Measurements from ENCODE around the gene MATCAP1. TPM values are rescaled to one million over a fixed set of nuclear protein-coding genes. Genes with fewer than 3 reads are reported as not detected.

Gene MATCAP1
- total and polyA plus RNA-seq, 2 donors (not counting 1 experiment from before 2014, with no cell fraction given): 16.6 to 28.4 TPM

- peaks cover 30% of the 10 kb centered on the region for H3K4me1 ChIP-seq (ENCODE audit: control insufficient read depth, extremely low read depth, insufficient read depth, low read length)
- no peak overlapping the region for H3K27ac ChIP-seq (ENCODE audit: insufficient read depth, low read length)
- H3K9ac ChIP-seq (ENCODE audit: insufficient read depth, low read length): no peak overlapping the region
- no peaks in the 10 kb centered on the region for H3K27me3 ChIP-seq (ENCODE audit: control insufficient read depth, insufficient read depth, low read length)
- H3K36me3 ChIP-seq (ENCODE audit: control insufficient read depth, insufficient read depth, low read length): peaks cover under 1% of the 10 kb centered on the region
- no peak overlapping the region for H3K4me2 ChIP-seq (ENCODE audit: extremely low read depth, insufficient read depth, low read length)
- no peak overlapping the region for H2AFZ ChIP-seq (ENCODE audit: low read length)
- H4K20me1 ChIP-seq (ENCODE audit: control insufficient read depth, extremely low read depth, insufficient read depth, low read length): no peaks in the 10 kb centered on the region
- DNase-seq (ENCODE audit: low read depth in 2 of 2): no peak
- peaks cover 18% of the 10 kb centered on the region for H3K79me2 ChIP-seq (ENCODE audit: control insufficient read depth, insufficient read depth, low read length)
- no peak overlapping the region for H3K4me3 ChIP-seq (replicated peaks in 1 of 4; ENCODE audit: control extremely low read depth in 1 of 4, insufficient read depth in 1 of 4, low read depth in 3 of 4, low read length in 4 of 4)
- TF ChIP-seq CTCF (conservative IDR thresholded peaks at IDR 0.05 in 1 of 2, IDR thresholded peaks at IDR 0.05 in 1 of 2; ENCODE audit: low read depth in 1 of 2, low read length in 2 of 2): no peak
- TF ChIP-seq EZH2 (IDR thresholded peaks at IDR 0.05; ENCODE audit: low read length, missing control alignments): no peak
- H3K9me3 ChIP-seq (ENCODE audit: control insufficient read depth, insufficient read depth, low read depth, low read length): no peaks in the 10 kb centered on the region
These were observed 5.0 kb upstream of the MATCAP1 start for GRCh38 chr16:67188798-67189197.

DNA sequence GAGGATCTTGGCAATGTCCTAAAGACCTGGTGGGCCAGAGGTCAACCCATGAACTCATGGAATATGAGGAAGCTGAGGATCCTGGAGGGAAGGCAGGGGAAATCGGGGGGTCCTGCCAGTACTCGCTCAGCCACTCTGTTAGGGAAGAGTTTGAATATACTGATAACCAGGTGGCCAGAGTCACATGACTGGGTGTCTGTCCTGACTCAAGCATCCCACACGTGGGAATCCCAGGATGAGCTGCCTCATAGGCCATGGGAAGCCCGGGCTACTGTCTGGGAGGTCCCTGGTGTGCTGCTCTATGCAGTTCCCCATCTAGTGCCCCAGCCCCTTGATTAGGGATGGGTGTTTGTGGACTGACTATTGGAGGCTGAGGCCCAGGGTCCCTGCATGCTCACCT, 4.6 kb upstream of the MATCAP1 start:
- no peak overlapping the region for H2AFZ ChIP-seq (ENCODE audit: low read length)
- H3K9me3 ChIP-seq (ENCODE audit: control insufficient read depth, insufficient read depth, low read depth, low read length): no peaks in the 10 kb centered on the region
- no peak overlapping the region for H3K9ac ChIP-seq (ENCODE audit: insufficient read depth, low read length)
- no peak for TF ChIP-seq CTCF (conservative IDR thresholded peaks at IDR 0.05 in 1 of 2, IDR thresholded peaks at IDR 0.05 in 1 of 2; ENCODE audit: low read depth in 1 of 2, low read length in 2 of 2)
- TF ChIP-seq EZH2 (IDR thresholded peaks at IDR 0.05; ENCODE audit: low read length, missing control alignments): no peak
- no peaks in the 10 kb centered on the region for H3K27me3 ChIP-seq (ENCODE audit: control insufficient read depth, insufficient read depth, low read length)
- peaks cover 13% of the 10 kb centered on the region for H3K79me2 ChIP-seq (ENCODE audit: control insufficient read depth, insufficient read depth, low read length)
- H4K20me1 ChIP-seq (ENCODE audit: control insufficient read depth, extremely low read depth, insufficient read depth, low read length): no peaks in the 10 kb centered on the region
- no peak overlapping the region for H3K4me2 ChIP-seq (ENCODE audit: extremely low read depth, insufficient read depth, low read length)
- peaks cover 27% of the 10 kb centered on the region for H3K4me1 ChIP-seq (ENCODE audit: control insufficient read depth, extremely low read depth, insufficient read depth, low read length)
- H3K36me3 ChIP-seq (ENCODE audit: control insufficient read depth, insufficient read depth, low read length): no peaks in the 10 kb centered on the region
- H3K27ac ChIP-seq (ENCODE audit: insufficient read depth, low read length): no peak overlapping the region
- H3K4me3 ChIP-seq (replicated peaks in 1 of 4; ENCODE audit: control extremely low read depth in 1 of 4, insufficient read depth in 1 of 4, low read depth in 3 of 4, low read length in 4 of 4): no peak overlapping the region
- DNase-seq (ENCODE audit: low read depth in 2 of 2): no peak

- Histone ChIP-seq H3K27ac (ENCODE audit: insufficient read depth, low read length) (no peak overlapping the region), H3K36me3 (ENCODE audit: control insufficient read depth, insufficient read depth, low read length) (no peaks in the 10 kb centered on the region)
These were observed 3.6 kb upstream of the MATCAP1 start for GRCh38 chr16:67187175-67187890.

More at GRCh38 chr16:67187175-67187890, 3.6 kb upstream of the MATCAP1 start:
- DNase-seq (ENCODE audit: low read depth in 2 of 2): no peak
- Histone ChIP-seq H3K4me2 (ENCODE audit: extremely low read depth, insufficient read depth, low read length) (no peak overlapping the region), H3K27me3 (ENCODE audit: control insufficient read depth, insufficient read depth, low read length) (no peaks in the 10 kb centered on the region), H3K4me3 (replicated peaks in 1 of 4; ENCODE audit: control extremely low read depth in 1 of 4, insufficient read depth in 1 of 4, low read depth in 3 of 4, low read length in 4 of 4) (no peak overlapping the region), H2AFZ (ENCODE audit: low read length) (no peak overlapping the region), H3K79me2 (ENCODE audit: control insufficient read depth, insufficient read depth, low read length) (peaks cover 10% of the 10 kb centered on the region), H3K9ac (ENCODE audit: insufficient read depth, low read length) (no peak overlapping the region), H3K4me1 (ENCODE audit: control insufficient read depth, extremely low read depth, insufficient read depth, low read length) (peaks cover 25% of the 10 kb centered on the region), H4K20me1 (ENCODE audit: control insufficient read depth, extremely low read depth, insufficient read depth, low read length) (no peaks in the 10 kb centered on the region), H3K9me3 (ENCODE audit: control insufficient read depth, insufficient read depth, low read depth, low read length) (no peaks in the 10 kb centered on the region)
- no peak for TF ChIP-seq CTCF (conservative IDR thresholded peaks at IDR 0.05 in 1 of 2, IDR thresholded peaks at IDR 0.05 in 1 of 2; ENCODE audit: low read depth in 1 of 2, low read length in 2 of 2)
- no peak for TF ChIP-seq EZH2 (IDR thresholded peaks at IDR 0.05; ENCODE audit: low read length, missing control alignments)

Data from fibroblast of lung (primary cell).